CD4-positive, alpha-beta T cell treated with Interleukin-2 at 100 ng/mL for 4 hours (primary cell): ENCODE data around the gene NKAP.
"Not testable (repeated sequence)": the region's sequence is repeated elsewhere in the genome, so short reads cannot be mapped to it uniquely, and the experiment has no call there.

Experiments used
- DNase-seq: peaks from one replicate; pipeline ENCODE4 v3.0.0-alpha.2; 2020; ENCODE audit warnings: low spot score

The NKAP gene

DNA sequence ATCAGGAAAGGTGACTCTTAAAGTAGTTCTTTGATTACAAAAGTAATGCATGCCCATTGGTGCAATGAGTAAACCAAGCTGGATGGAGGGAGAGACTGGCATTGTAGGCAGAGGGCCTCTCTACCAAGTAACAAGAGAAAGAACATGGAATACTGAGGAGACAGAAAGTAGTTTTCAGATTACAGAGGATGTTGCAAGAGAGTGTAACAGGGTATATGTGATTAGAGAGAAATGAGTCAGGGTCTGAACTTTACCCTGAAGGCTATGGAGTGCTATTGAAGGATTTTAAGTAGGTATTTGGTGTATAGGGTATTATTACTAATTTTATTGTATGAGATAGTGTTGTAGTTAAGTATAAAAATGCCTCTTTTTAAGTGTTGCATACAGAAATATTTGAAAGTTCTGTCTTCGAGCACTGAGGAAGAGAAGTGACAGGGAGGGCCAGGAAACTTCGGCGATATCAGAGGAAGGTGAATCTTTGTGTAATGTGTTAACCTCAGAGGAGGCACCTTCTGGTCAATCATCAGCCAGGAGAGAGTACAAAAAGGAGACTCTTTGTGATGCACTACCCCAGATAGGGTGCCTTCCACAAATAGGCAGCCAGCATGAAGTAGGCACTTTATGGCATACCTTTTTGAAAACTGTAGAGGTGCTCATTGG lies 8.2 kb downstream of the NKAP start:
- DNase-seq = no peak

DNA sequence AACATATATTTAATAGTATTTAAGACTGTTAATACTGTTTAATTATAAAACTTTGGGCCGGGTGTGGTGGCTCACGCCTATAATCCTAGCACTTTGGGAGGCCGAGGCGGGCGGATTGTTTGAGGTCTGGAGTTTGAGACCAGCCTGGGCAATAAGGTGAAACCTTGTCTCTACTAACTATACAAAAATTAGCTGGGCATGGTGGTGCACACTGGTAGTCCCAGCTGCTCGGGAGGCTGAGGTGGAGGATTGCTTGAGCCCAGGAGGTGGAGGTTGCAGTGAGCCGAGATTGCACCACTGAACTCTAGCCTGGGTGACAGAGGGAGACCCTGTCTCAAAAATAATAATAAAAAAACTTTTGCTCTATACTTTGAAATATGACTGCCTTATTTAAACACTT lies 21.2 kb downstream of the NKAP start:
- not testable (repeated sequence) for DNase-seq

DNA sequence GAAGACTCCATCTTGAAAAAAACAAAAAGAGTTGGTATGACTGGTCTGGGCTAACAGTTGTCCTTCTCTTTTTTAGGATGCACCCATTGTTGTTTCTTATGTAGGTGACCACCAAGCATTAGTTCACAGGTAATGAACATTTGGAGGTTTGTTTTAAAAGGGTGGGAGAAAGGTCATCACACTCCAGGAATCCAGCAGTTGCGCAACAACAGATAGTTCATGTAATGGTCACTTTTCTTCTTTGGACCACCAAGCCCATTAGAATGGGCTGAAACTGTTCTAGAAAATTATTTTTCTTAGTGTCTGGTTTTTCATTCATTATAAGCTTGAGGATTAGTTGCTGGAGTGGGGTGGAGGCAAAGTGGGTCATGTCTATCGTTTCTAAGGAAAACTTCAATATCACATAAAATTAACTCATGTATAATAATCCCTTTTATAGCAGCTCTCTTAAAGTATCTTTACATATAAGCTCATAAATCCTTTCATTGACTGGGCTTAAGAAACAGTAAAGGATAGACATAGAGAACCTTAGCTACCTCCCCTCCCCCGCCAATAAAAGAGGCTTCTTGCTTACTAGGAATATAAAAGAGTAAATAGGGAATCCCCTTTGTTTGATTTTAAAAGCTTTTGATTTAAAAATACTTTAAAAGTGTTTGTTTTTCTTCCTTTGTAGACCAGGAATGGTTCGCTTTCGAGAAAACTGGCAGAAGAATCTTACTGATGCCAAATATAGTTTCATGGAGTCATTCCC lies 23.5 kb downstream of the NKAP start:
- no peak for DNase-seq

DNA sequence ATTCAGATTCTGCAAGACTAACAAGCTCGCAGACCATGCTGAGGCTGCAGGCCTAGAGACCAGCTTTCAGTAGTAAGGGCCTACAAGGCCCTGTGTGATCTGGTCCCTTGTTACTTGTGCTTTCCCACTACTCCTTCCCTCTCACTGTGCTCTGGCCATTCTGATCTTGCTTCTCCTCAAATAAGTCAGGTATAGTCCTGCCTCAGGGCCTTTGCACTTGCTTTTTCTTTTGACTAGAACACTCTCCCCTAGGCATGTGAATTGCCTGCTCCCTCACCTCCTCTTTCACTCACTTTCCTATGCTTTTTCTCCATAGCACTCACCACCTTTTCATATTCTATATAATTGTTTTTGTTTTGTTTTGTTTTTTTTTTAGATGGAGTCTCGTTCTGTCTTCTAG lies 25.7 kb downstream of the NKAP start:
- DNase-seq = no peak

DNA sequence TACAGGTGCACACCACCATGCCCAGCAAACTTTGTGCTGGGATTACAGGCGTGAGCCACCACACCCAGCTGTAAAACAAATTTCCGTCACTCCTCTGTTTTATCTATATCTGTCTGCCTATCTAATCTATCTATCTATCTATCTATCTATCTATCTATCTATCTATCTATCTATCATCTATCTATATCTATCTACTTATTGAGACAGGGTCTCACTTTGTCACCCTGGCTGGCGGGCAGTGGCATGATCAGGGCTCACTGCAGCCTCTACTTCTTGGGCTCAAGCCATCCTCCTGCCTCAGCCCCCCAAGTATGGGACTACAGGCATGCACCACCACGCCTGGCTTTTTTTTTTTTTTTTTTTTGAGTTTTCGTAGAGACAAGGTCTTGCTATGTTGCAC lies 27.2 kb downstream of the NKAP start:
- no peak for DNase-seq

DNA sequence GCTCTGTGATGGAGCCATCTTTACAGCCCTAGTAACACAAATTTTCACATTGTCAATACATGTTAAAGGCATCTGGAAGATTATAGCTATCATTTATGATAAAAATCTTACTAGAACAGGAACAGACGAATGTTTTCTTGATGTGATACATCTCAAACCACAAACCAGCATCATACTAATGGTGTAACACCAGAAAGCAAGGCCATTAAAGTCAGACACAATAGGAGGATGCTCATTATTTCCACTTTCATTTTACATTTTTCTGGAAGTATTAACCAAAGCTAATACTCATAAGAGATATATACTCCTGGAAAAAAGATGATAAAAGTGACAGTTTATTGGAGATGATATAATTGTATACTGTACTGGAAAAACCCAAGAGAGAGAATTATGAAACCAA lies 42.6 kb downstream of the NKAP start:
- DNase-seq = no peak

DNA sequence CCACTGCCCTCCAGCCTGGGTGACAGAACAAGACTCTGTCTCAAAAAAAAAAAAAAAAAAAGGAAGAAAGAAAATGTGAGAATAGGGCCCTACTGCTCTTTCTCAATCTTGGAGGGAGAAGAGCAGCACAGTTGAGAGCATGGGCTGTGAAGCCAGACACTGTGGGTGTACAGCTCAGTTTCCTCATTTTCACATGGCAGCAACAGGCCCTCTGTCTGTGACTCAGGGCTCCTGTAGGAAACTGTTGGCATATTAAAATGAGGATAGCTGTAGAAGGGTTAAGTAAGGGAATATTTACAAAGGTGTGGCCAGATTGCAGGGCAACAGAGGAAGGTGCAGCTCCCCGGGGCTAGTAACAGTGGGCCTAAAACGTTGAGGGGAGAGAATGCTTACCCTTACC lies 44.4 kb downstream of the NKAP start:
- DNase-seq = no peak

DNA sequence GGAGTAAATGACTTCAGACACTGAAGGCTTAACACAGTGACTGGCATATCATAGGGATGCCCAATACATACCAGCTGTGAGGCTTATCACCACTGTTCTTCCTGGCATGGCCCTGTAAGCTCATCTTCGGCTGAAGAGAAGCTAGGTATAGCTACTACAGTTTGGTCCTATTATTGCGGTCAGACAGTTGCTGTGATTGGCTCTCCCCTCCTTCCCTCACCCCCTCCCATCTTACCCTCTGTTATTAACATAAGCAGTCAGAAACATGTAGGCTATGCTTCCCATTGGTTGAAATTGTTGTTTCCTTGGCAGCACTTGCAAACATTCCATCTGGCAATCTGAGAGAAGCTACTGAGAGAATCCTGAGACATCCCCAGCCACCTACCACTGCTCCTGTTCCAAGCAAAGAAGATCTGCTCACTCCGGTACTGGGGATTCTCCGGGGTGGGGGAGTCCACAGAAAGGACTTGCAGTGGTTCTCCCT lies 47.7 kb downstream of the NKAP start, which contains the start of gene AKAP14:
Gene AKAP14 (plus strand): TSS at position 51 of the 484 bp plus-strand sequence. CDS start 7,331 bp downstream, outside the sequence.
- no peak for DNase-seq

DNA sequence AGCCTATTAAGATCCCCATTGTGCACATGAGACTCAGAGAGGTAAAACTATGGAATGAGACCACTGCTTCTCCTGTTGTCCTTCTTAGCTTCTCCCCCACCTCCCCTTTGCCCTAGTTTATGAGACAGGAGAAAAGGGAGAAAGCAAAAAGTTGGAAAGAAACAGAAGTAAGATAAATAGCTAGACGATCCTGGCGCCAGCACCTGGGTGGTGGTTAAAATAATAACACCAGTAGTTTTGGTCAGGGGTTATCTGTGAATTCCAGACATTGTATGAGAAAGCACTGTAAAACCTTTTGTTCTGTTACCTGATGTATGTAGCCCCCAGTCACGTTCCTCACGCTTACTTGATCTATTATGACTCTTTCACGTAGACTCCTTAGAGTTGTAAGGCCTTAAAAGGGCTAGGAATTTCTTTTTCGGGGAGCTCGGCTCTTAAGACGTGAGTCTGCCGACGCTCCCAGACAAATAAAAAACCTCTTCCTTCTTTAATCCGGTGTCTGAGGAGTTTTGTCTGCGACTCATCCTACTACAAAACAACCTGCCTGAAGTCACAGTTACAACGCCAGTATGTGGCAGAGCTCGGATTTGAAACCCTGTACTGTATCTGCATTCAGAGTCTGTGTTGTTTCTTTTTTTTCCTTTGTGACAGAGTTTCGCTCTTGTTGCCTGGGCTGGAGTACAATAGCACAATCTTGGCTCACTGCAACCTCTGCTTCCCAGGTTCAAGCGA lies 51.4 kb downstream of the NKAP start:
- DNase-seq = not testable (repeated sequence)

DNA sequence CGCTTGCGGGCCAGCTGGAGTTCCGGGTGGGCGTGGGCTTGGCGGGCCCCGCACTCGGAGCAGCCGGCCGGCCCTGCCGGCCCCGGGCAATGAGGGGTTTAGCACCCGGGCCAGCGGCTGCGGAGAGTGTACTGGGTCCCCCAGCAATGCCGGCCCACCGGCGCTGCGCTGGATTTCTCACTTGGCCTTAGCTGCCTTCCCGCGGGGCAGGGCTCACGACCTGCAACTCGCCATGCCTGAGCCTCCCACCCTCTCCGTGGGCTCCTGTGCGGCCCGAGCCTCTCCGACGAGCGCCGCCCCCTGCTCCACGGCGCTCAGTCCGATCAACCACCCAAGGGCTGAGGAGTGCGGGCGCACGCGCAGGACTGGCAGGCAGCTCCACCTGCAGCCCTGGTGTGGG lies 52.9 kb downstream of the NKAP start:
- DNase-seq = not testable (repeated sequence)

DNA sequence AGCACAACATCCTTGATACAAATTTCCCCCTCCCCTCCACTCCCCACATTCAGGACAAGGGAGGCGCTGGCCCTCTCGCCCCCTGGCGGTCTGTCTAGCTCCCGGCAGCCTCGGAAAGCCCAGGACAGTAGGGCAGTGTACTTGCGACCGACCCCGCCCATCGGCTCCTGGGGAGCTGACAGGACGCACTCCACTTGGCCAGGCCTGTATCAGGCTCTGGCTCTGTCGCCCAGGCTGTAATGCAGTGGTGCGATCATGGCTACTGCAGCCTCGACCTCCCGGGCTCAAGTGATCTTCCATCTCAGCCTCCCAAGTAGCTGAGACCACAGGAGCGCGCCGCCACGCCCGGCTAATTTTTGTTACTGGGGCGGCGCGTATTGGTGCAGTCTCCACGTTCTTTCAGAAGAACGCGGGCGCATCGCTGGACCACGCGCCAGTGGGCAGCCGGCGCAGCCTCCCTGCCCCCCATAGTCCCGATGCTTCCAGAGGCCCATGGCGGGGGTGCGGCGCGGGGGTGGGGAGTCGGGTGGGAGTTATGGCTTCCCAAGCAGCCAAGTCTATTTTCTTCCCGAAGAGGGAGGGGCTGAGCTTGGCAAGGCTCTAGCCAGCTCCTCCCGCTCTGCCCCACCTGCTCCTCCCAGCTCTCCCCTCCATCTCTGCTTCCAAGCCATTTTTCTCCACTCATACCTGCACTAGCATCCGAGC lies 55.7 kb downstream of the NKAP start:
- peak; percentile 56 for DNase-seq

DNA sequence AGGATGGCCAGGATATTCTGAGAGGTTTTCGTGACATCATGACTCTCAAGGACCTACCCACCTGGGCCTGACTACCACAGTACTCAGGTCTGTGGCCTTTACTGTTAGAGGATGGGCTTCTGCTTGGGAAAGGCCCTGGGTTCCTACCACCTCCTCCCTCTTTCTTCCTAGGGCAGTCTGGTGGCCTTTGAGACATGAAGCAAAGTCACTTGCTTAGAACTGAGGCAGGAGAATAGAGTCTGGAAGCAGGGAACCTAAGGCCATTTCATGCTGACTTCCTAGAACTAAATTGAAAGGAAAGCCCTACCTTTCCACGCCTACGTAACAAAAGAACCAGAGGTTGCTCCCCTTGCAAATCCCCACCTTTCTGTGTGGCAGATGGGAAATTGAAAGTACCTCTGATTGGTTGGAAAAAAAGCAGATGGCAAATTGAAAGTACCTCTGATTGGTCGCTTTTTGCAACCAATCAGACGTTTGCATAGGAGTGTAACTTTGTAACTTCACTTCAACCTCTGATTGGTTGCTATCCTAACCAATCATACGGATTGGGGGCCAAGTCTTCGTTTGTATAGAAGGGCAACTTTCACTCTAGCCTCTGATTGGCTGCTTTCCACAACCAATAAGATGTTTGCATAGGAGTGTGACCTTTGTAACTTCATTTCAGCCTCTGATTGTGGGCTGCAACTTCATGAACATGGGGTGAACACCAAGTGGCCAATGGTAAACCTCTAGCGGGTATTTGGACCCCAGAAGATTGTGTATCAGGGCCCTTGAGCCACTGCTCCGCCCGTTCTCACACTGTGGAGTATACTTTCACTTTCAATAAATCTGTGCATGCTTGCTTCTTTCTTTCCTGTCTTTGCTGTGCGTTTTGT lies 57.8 kb downstream of the NKAP start:
- peak; percentile 60 for DNase-seq

DNA sequence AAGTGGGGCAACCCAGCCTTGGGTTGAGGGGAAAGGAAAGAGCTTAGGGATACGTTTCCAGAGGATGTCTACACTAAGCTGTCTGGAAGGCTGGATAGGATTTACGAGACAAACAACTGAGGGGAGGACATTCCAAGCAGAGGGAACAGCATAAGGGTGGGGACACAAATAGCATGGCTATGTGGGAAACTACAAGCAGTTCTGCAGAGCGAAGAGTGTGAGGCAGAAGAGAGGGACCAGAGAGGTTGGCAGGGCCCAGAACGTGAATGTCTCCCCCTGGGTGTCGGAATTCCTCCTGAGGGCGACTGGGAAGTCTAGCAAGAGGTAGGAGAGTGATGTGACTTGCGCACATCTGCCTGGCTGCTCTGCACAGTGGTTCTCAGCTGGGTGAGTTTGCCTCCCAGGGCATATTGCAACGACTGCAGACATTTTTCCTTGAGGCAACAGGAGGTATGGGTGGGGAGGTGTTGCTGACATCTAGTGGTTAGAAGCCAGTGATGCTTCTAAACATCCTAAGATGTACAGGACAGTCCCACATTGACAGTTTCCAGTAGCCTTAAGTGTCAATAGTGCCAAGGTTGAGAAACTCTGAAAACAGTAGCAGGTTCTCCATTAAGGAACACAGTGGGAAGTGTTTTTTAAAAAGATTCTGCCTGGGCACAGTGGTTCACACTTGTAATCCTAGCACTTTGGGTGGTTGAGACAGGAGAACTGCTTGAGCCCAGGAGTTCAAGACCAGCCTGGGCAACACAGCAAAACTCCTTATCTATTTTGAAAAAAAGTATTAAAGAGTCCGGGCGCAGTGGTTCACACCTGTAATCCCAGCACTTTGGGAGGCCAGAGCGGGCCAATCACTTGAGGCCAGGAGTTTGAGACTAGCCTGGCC lies 62.8 kb downstream of the NKAP start:
- DNase-seq = peak; percentile 47

DNA sequence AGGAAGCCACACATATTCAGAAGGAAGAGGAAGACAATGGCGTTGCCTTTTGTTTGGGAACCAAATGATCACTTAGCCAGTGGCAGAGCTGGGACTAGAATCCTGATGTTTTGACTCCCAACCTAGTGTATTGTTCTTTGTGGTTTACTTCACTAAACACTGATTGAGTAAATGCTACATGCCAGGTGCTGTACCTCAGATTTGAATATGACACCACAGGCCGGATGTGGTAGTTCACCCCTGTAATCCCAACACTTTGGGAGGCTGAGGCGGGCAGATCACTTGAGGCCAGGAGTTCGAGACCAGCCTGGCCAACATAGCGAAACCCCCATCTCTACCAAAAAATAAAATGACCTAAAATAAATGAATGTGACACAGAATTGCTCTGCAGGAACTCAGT lies 63.5 kb downstream of the NKAP start:
- DNase-seq = no peak

DNA sequence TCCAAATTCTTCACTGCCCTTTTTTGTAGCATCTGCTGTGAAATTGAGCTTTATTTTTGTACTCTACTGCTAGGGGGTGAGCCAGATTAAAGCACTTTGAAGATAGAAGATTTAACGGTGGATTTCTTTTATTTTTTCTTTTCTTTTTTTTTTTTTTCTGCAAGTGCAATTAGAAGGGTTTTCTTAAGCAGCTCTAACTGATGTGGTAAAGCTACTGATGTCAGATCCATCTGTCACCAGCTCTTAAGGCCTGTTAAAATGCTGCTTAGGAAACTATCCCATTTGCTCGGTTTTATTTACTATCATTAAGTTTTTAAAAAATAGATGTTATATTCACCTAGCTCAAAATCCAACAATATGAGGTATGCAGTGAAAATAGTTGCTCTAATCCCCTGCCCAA lies 64.8 kb downstream of the NKAP start:
- no peak for DNase-seq

DNA sequence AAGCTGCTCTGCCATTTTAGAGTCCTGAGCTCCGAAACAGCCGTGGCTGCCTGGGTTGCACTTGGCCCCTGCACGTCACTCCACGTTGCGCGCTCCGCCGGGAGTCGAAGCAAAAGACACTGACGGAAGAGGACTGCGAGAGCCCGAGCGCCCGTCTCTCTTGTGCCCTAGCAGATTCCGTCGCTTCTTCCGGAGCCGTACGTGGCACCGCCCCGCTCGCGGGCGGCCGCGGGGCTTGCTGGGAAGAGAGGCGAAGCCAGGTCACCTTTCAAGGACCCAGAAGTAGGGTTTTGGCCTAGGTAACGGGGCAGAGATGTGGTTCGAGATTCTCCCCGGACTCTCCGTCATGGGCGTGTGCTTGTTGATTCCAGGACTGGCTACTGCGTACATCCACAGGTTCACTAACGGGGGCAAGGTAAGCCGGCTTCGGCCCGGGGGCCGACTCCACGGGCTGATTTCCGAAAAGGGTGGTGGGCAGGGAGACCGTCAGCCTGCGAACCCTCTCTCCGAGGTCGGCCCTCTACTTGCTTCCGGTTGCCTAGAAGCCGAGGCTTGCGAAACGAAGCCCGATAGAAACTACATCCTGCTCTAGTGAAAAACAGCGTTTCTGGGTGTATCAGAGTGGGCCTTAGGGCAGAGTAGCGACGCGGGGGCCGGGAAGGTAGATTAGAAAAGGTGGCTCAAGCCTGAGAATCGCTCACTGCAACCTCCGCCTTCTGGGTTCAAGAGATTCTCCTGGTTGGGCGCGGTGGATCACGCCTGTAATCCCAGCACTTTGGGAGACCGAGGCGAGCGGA lies 71.8 kb downstream of the NKAP start, which contains the start of the genes NDUFA1 and RNF113A:
Gene NDUFA1 (plus strand): TSS at position 234 of the 797 bp plus-strand sequence. CDS start 80 bp downstream, at position 314.
Gene RNF113A (minus strand): TSS at position 135 of the 797 bp plus-strand sequence. CDS start 120 bp downstream, at position 15.
- peak; percentile 87 for DNase-seq

DNA sequence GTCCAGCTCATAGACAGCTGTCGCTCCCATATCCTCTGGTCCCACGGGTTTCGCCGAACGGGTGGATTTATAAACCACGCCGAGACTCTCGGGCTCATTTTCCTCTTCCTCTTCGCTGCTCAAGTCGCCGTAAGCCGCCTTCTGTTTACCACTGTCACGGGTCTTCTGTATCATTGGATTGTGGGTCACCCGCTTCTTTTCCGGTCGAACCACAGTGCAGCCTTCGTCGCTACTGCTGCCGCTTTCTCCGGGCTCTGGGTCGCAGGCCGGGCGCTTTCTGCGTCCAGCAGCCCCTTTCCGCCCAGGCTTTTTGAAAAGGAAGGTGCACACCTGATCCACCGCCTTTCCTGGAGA lies 72.3 kb downstream of the NKAP start:
- DNase-seq = no peak
